H1 (cell line): Measurements from ENCODE around the gene CHAC1. TPM values are rescaled to one million over a fixed set of nuclear protein-coding genes. Genes with fewer than 3 reads are reported as not detected.

Experiments used
- CTCF ChIA-PET: fragments of 300-600 bp; sonication (Branson Sonifier 250); formaldehyde crosslinking; loops from one replicate; lab custom pipeline; 2021; ENCODE audit not compliant: partially characterized antibody; lab: Charles Lee
- POLR2A ChIA-PET: fragments of 300-600 bp; sonication (Branson Sonifier 250); formaldehyde crosslinking; loops from one replicate; lab custom pipeline; 2021; ENCODE audit warnings: inconsistent platforms; ENCODE audit not compliant: partially characterized antibody; lab: Charles Lee
- DNase-seq, 2 experiments: peaks; one replicate each; pipeline versions ENCODE4 v3.0.0 to v3.0.0-alpha.2; 2010 to 2022; ENCODE audit warnings: low spot score in 2 of 2, low read depth in 1 of 2, mixed read lengths in 1 of 2
- FAIRE-seq: peaks from 2 replicates; lab custom pipeline; 2011; peaks lifted over from hg19 to GRCh38; lab: Jason Lieb, UNC
- H2AFZ ChIP-seq: 2 replicates; pipeline ENCODE4 v1.8.1; 2012; ENCODE audit warnings: low read length, inconsistent platforms
- H2AK5ac ChIP-seq: 2 replicates; pipeline ENCODE4 v1.6.1; 2013; ENCODE audit warnings: low read depth, low read length
- H2BK120ac ChIP-seq: replicated peaks from 2 replicates; pipeline ENCODE3; 2013; ENCODE audit warnings: low read depth, low read length, inconsistent platforms
- H2BK12ac ChIP-seq: 2 replicates; pipeline ENCODE4 v1.6.1; 2013; ENCODE audit warnings: low read depth, low read length
- H2BK15ac ChIP-seq: 2 replicates; pipeline ENCODE4 v1.6.1; 2013; ENCODE audit warnings: low read length
- H2BK20ac ChIP-seq: 2 replicates; pipeline ENCODE4 v1.6.1; 2013; ENCODE audit warnings: low read length
- H2BK5ac ChIP-seq: 2 replicates; pipeline ENCODE4 v1.6.1; 2013; ENCODE audit warnings: low read depth, low read length
- H3K14ac ChIP-seq: 2 replicates; pipeline ENCODE4 v1.6.1; 2013; ENCODE audit warnings: inconsistent platforms; ENCODE audit not compliant: insufficient read length
- H3K18ac ChIP-seq: 2 replicates; pipeline ENCODE4 v1.6.1; 2013; ENCODE audit warnings: low read length; ENCODE audit errors: extremely low read depth
- H3K23ac ChIP-seq: 2 replicates; pipeline ENCODE4 v1.6.1; 2013; ENCODE audit warnings: inconsistent platforms; ENCODE audit not compliant: insufficient read length
- H3K23me2 ChIP-seq: 2 replicates; pipeline ENCODE4 v1.6.1; 2013; ENCODE audit warnings: low read depth, low read length
- H3K27ac ChIP-seq: 2 replicates; pipeline ENCODE4 v1.6.1; 2011; ENCODE audit warnings: low read depth, low read length, inconsistent platforms
- H3K27me3 ChIP-seq, 4 experiments: replicated peaks in 1 of 4; 1 replicate in 1 of 4; 2 replicates in 3 of 4; pipeline versions ENCODE4 v1.6.1 to v1.8.1; 2011 to 2013; ENCODE audit warnings: low read length in 3 of 4, mild to moderate bottlenecking in 3 of 4, inconsistent platforms in 2 of 4, mixed read lengths in 2 of 4, moderate library complexity in 1 of 4; ENCODE audit not compliant: control insufficient read depth in 3 of 4, insufficient read depth in 3 of 4; ENCODE audit errors: extremely low read depth in 1 of 4
- H3K36me3 ChIP-seq, 4 experiments: 2 replicates each; pipeline versions ENCODE4 v1.6.1 to v1.8.1; 2011 to 2013; ENCODE audit warnings: mild to moderate bottlenecking in 4 of 4, low read length in 3 of 4, moderate library complexity in 2 of 4, control low read depth in 1 of 4, inconsistent platforms in 1 of 4; ENCODE audit not compliant: insufficient read depth in 4 of 4, control insufficient read depth in 2 of 4
- H3K4ac ChIP-seq: replicated peaks from 2 replicates; pipeline ENCODE3; 2013; ENCODE audit warnings: low read length, low read depth, mixed read lengths, inconsistent platforms; ENCODE audit not compliant: insufficient read length
- H3K4me1 ChIP-seq, 4 experiments: replicated peaks in 1 of 4; 1 replicate in 1 of 4; 2 replicates in 3 of 4; pipeline versions ENCODE4 v1.6.1 to v1.8.1; 2011 to 2013; ENCODE audit warnings: low read length in 3 of 4, inconsistent platforms in 2 of 4, mixed read lengths in 1 of 4; ENCODE audit not compliant: insufficient read depth in 4 of 4, control insufficient read depth in 3 of 4
- H3K4me2 ChIP-seq, 2 experiments: 2 replicates each; pipeline versions ENCODE4 v1.6.1 to v1.8.1; 2011 to 2013; ENCODE audit warnings: low read depth in 2 of 2, low read length in 2 of 2, control low read depth in 1 of 2, inconsistent platforms in 1 of 2, mild to moderate bottlenecking in 1 of 2; ENCODE audit not compliant: insufficient read depth in 1 of 2
- H3K4me3 ChIP-seq, 4 experiments: fragments of 200-600, 300-600 bp in 1 of 4; sonication (generic), shearing (Covaris generic), sonication (Bioruptor Twin) in 1 of 4; 2 replicates each; pipeline versions ENCODE4 v1.5.1 to v1.8.1; 2011 to 2016; ENCODE audit warnings: low read length in 4 of 4, low read depth in 3 of 4, control low read depth in 2 of 4, inconsistent platforms in 2 of 4, mild to moderate bottlenecking in 2 of 4, mixed read lengths in 1 of 4, moderate library complexity in 1 of 4; ENCODE audit not compliant: insufficient read depth in 2 of 4; ENCODE audit errors: extremely low read depth in 1 of 4
- H3K56ac ChIP-seq: replicated peaks from 2 replicates; pipeline ENCODE3; 2013; ENCODE audit warnings: low read depth, mild to moderate bottlenecking, mixed read lengths, low read length, inconsistent platforms; ENCODE audit not compliant: insufficient read length
- H3K79me1 ChIP-seq: 2 replicates; pipeline ENCODE4 v1.6.1; 2013; ENCODE audit warnings: low read depth, low read length, control low read depth
- H3K79me2 ChIP-seq, 2 experiments: 2 replicates each; pipeline versions ENCODE4 v1.6.1 to v1.8.1; 2012 to 2013; ENCODE audit warnings: low read length in 2 of 2, mild to moderate bottlenecking in 2 of 2, inconsistent platforms in 1 of 2; ENCODE audit not compliant: insufficient read depth in 2 of 2, control insufficient read depth in 1 of 2
- H3K9ac ChIP-seq, 4 experiments: replicated peaks in 1 of 4; 1 replicate in 1 of 4; 2 replicates in 3 of 4; pipeline versions ENCODE4 v1.6.1 to v1.8.1; 2011 to 2013; ENCODE audit warnings: low read depth in 3 of 4, low read length in 3 of 4, control low read depth in 2 of 4, mild to moderate bottlenecking in 2 of 4, moderate library complexity in 2 of 4, inconsistent platforms in 1 of 4; ENCODE audit errors: extremely low read depth in 1 of 4
- H3K9me3 ChIP-seq, 2 experiments: 2 replicates each; pipeline versions ENCODE4 v1.6.1 to v1.8.1; 2012 to 2013; ENCODE audit warnings: mild to moderate bottlenecking in 2 of 2, moderate library complexity in 2 of 2, control low read depth in 1 of 2, inconsistent platforms in 1 of 2, low read depth in 1 of 2, low read length in 1 of 2, mixed read lengths in 1 of 2; ENCODE audit not compliant: insufficient read depth in 2 of 2
- H4K20me1 ChIP-seq, 2 experiments: replicated peaks in 1 of 2; 2 replicates each; pipeline versions ENCODE3 to v1.8.1; 2011 to 2013; ENCODE audit warnings: inconsistent platforms in 2 of 2, low read length in 2 of 2, mild to moderate bottlenecking in 1 of 2; ENCODE audit not compliant: insufficient read depth in 2 of 2, control insufficient read depth in 1 of 2
- H4K5ac ChIP-seq: 2 replicates; pipeline ENCODE4 v1.6.1; 2013; ENCODE audit warnings: low read length, low read depth, mixed read lengths, inconsistent platforms; ENCODE audit not compliant: insufficient read length
- H4K8ac ChIP-seq: 2 replicates; pipeline ENCODE4 v1.8.0; 2013; ENCODE audit warnings: mild to moderate bottlenecking, moderate library complexity, low read length, inconsistent platforms; ENCODE audit not compliant: insufficient read depth; ENCODE audit errors: extremely low read depth
- H4K91ac ChIP-seq: replicated peaks from 2 replicates; pipeline ENCODE3; 2013; ENCODE audit warnings: low read length, mixed read lengths, inconsistent platforms; ENCODE audit not compliant: insufficient read length
- ASH2L ChIP-seq: fragments of 200-600, 300-600 bp; sonication (generic); IDR thresholded peaks from one replicate; pipeline ENCODE4 v1.7.1; 2017; ENCODE audit warnings: low read length
- CHD1 ChIP-seq: IDR thresholded peaks from 2 replicates; pipeline ENCODE4 v1.6.1; 2012; ENCODE audit warnings: low read depth, low read length, improper control_type of control experiment
- CREB1 ChIP-seq: IDR thresholded peaks from 2 replicates; pipeline ENCODE4 v1.6.1; 2012; ENCODE audit warnings: inconsistent platforms
- EGR1 ChIP-seq: IDR thresholded peaks from 2 replicates; pipeline ENCODE4 v1.6.1; 2011; ENCODE audit warnings: low read depth, low read length, borderline replicate concordance
- EP300 ChIP-seq, 2 experiments: IDR thresholded peaks; 1 replicate in 1 of 2; 2 replicates in 1 of 2; pipeline ENCODE4 v1.6.1; 2011 to 2012; ENCODE audit warnings: low read depth in 2 of 2, low read length in 2 of 2, mild to moderate bottlenecking in 2 of 2, borderline replicate concordance in 1 of 2, inconsistent platforms in 1 of 2, moderate library complexity in 1 of 2
- EZH2 ChIP-seq: fragments of 200-600 bp; sonication (generic); IDR thresholded peaks from 2 replicates; pipeline ENCODE4 v1.7.1; 2012; ENCODE audit warnings: low read depth, mild to moderate bottlenecking, moderate library complexity, low read length, inconsistent platforms; ENCODE audit not compliant: severe bottlenecking
- KDM1A ChIP-seq: fragments of 200-600, 300-600 bp; sonication (generic); IDR thresholded peaks from 2 replicates; pipeline ENCODE4 v1.7.1; 2016; ENCODE audit warnings: mild to moderate bottlenecking, low read length, borderline replicate concordance
- POLR2A ChIP-seq, 2 experiments: IDR thresholded peaks; 1 replicate in 1 of 2; 2 replicates in 1 of 2; pipeline ENCODE4 v1.6.1; 2011; ENCODE audit warnings: low read depth in 2 of 2, low read length in 2 of 2, mild to moderate bottlenecking in 2 of 2; ENCODE audit errors: control extremely low read depth in 1 of 2
- RFX5 ChIP-seq: IDR thresholded peaks from 2 replicates; pipeline ENCODE4 v1.6.1; 2011; ENCODE audit warnings: low read depth, low read length, improper control_type of control experiment, borderline replicate concordance
- RXRA ChIP-seq: IDR thresholded peaks from 2 replicates; pipeline ENCODE4 v1.6.1; 2011; ENCODE audit warnings: low read depth, mild to moderate bottlenecking, low read length, moderate library complexity; ENCODE audit not compliant: insufficient read depth
- SIN3A ChIP-seq, 2 experiments: IDR thresholded peaks in 1 of 2; conservative IDR thresholded peaks in 1 of 2; 2 replicates each; pipeline ENCODE4 v1.6.1; 2011 to 2012; ENCODE audit warnings: low read length in 2 of 2, improper control_type of control experiment in 1 of 2, low read depth in 1 of 2, mild to moderate bottlenecking in 1 of 2
- SIX5 ChIP-seq: IDR thresholded peaks from 2 replicates; pipeline ENCODE4 v1.6.1; 2011; ENCODE audit warnings: mild to moderate bottlenecking, low read depth, low read length
- USF2 ChIP-seq: IDR thresholded peaks from 2 replicates; pipeline ENCODE4 v1.6.1; 2011; ENCODE audit warnings: low read length, improper control_type of control experiment
- WGBS, 2 experiments: shearing (Covaris generic) in 1 of 2; methylation state at CpG; one replicate each; pipeline versions ENCODE4 v1.1.6 to v1.1.7; 2013 to 2015; ENCODE audit warnings: low lambda C conversion rate in 2 of 2, mixed read lengths in 2 of 2, inconsistent platforms in 1 of 2, low coverage in 1 of 2, missing lambda C conversion rate in 1 of 2; ENCODE audit not compliant: insufficient replicate concordance in 2 of 2, insufficient coverage in 1 of 2, insufficient read length in 1 of 2; ENCODE audit errors: extremely low coverage in 1 of 2, missing lambda C conversion rate in 1 of 2; 5-methylcytosine and 5-hydroxymethylcytosine counted together
- polyA plus RNA-seq, 7 experiments: library from polyadenylated mRNA; depleted of rRNA in 3 of 7; stranded (reverse) in 5 of 7; unstranded in 2 of 7; fragments of >200 nt in 5 of 7; fragments of 200-250 nt in 2 of 7; gene quantifications; 1 replicate in 5 of 7; 2 replicates in 1 of 7; 4 replicates in 1 of 7; pipeline versions ENCODE4 v1.2.1 to v1.2.3, GENCODE V29; 2011 to 2013; ENCODE audit warnings: missing spikeins in 2 of 7, mixed read lengths in 2 of 7
- total RNA-seq: library from RNA; stranded (reverse); fragmentation: NEBNext Ultra II Directional; extraction: Animal tissue kit (Norgen Biotek cat#: 25700); gene quantifications from 2 replicates; pipeline ENCODE4 v1.2.1, GENCODE V29; 2021

The CHAC1 gene
- total and polyA plus RNA-seq, 2 of the 8 experiments (the other 6 are each of a cell fraction or from before 2014, with no cell fraction given), result 34.3 to 159 TPM

- POLR2A ChIA-PET, result interaction anchor here (0.8 to 28.7 kb wide), 10 partner anchors 10 to 156 kb away, joined by 3 to 1505 read pairs (median 12); partner anchors contain the start of genes CHAC1 and DLL4
- TF ChIP-seq CREB1 (no peak), RFX5 (no peak), RXRA (no peak), USF2 (no peak), SIN3A (conservative IDR thresholded peaks at IDR 0.05 in 1 of 2, IDR thresholded peaks at IDR 0.05 in 1 of 2; ENCODE audit: low read depth in 1 of 2, low read length in 2 of 2) (no peak), EGR1 (no peak), POLR2A (IDR thresholded peaks at IDR 0.05; ENCODE audit: control extremely low read depth in 1 of 2, low read depth in 2 of 2, low read length in 2 of 2) (no peak), EZH2 (no peak), SIX5 (no peak), ASH2L (no peak), EP300 (IDR thresholded peaks at IDR 0.05; ENCODE audit: borderline replicate concordance in 1 of 2, low read depth in 2 of 2, low read length in 2 of 2) (no peak), CHD1 (no peak), KDM1A (no peak)
Measured at GRCh38 chr15:40958723-40959122, 5.5 kb downstream of the CHAC1 start.

More at GRCh38 chr15:40958723-40959122, 5.5 kb downstream of the CHAC1 start:
- Histone ChIP-seq H3K9me3 (no peaks in the 10 kb centered on the region), H3K14ac (no peak overlapping the region), H3K56ac (no peak overlapping the region), H2BK20ac (0 out of 2 replicates have a peak overlapping the region, but pooled peaks have one; percentile 18), H3K9ac (no peak overlapping the region), H2AFZ (no peak overlapping the region), H3K4me3 (no peak overlapping the region), H4K5ac (no peak overlapping the region), H3K4me1 (peaks cover 0 to 9% (median 4%) of the 10 kb centered on the region in 4 experiments; a peak in 5 of 7 replicates), H3K79me2 (peaks cover 0 to 26% of the 10 kb centered on the region in 2 experiments; a peak in 2 of 4 replicates), H3K27ac (no peak overlapping the region), H4K8ac (no peak overlapping the region), H2AK5ac (no peak overlapping the region), H3K27me3 (no peaks in the 10 kb centered on the region), H3K79me1 (no peaks in the 10 kb centered on the region; the same call in 1 of the 2 replicates), H4K20me1 (peaks cover 0 to 12% of the 10 kb centered on the region in 2 experiments), H2BK12ac (no peak overlapping the region), H3K18ac (no peak overlapping the region), H3K4me2 (no peak overlapping the region), H3K23me2 (no peaks in the 10 kb centered on the region), H3K36me3 (peaks cover 8 to 33% (median 12%) of the 10 kb centered on the region in 4 experiments), H2BK120ac (no peak overlapping the region), H2BK15ac (no peak overlapping the region), H4K91ac (no peak overlapping the region), H3K23ac (no peak overlapping the region), H3K4ac (no peak overlapping the region), H2BK5ac (peak overlapping the region; percentile 44; the same call in 1 of the 2 replicates)
- DNase-seq (no peak), FAIRE-seq (no peak)
- 94% methylated on average over 8 of the region's 8 CpGs; no CpG with 5 or more reads in 1 of the 2 experiments for WGBS, 2 experiments
- CTCF ChIA-PET, result interaction anchor here (0.7 to 2.9 kb wide), 6 partner anchors 17 to 630 kb away, joined by 3 to 17 read pairs (median 3); no protein-coding TSS in a partner anchor
